Measurements from ENCODE around the gene GSS. TPM values are rescaled to one million over a fixed set of nuclear protein-coding genes. Genes with fewer than 3 reads are reported as not detected.

Gene GSS
- total RNA-seq, 1 donor from 2014 or later = 26.1 TPM

GRCh38 chr20:34880215-34880850 lies 75.3 kb downstream of the GSS start:
- H3K27ac Mint-ChIP-seq = no peak overlapping the region
- CTCF ChIA-PET = interaction anchor here (0.8 kb wide), 1 partner anchor 20 kb away, joined by 4 read pairs; no protein-coding TSS in a partner anchor
- H3K9me3 Mint-ChIP-seq = no peaks in the 10 kb centered on the region
- intact Hi-C loops (cut with micrococcal nuclease) = no loop called here
- DNase-seq (no peak), ATAC-seq (ENCODE audit: low read depth) (no peak)
- H3K27me3 Mint-ChIP-seq = no peaks in the 10 kb centered on the region
- H3K4me3 Mint-ChIP-seq = no peak overlapping the region
- H3K4me1 Mint-ChIP-seq = peaks cover 18% of the 10 kb centered on the region
- no peak for TF ChIP-seq CTCF (IDR thresholded peaks at IDR 0.05)
- no peaks in the 10 kb centered on the region for H3K36me3 Mint-ChIP-seq (ENCODE audit: low read depth)
- POLR2A ChIA-PET = no interaction called here

Other genes with a start within 250 kb of the GSS start
- 23.7 and 24.0 TPM in 2 replicates for gene NCOA6, start 130.2 kb downstream of the GSS start, total RNA-seq
- gene GGT7, start 83.0 kb downstream of the GSS start, total RNA-seq = 17.6 and 20.6 TPM in 2 replicates
- gene ACSS2, start 79.2 kb downstream of the GSS start, total RNA-seq = 8.4 and 11.3 TPM in 2 replicates
- 0.20 and 0.35 TPM in 2 replicates for gene MYH7B, start 62 bp upstream of the GSS start, total RNA-seq
- 58.3 and 60.2 TPM in 2 replicates for gene TRPC4AP, start 137.0 kb upstream of the GSS start, total RNA-seq
- gene EDEM2, start 191.5 kb upstream of the GSS start, total RNA-seq = 23.0 and 24.4 TPM in 2 replicates
- 0.22 and 0.40 TPM in 2 replicates for gene PROCR, start 216.3 kb upstream of the GSS start, total RNA-seq

Measured in activated B cell treated with CpG ODN at 0.5 μM for 24 hours (primary cell).